Stimulated activated CD4-positive, alpha-beta T cell treated with anti-CD3 and anti-CD28 coated beads, Interleukin-2, amount 100 ng/mL, for 4 hours (primary cell): ENCODE measurements around the gene CDC14A.

Source experiments
- DNase-seq: peaks from one replicate; pipeline ENCODE4 v3.0.0-alpha.2; 2020; ENCODE audit warnings: low read depth

Gene CDC14A

GRCh38 chr1:100448366-100448765 is 96.1 kb downstream of the CDC14A start:
- DNase-seq, result no peak

GRCh38 chr1:100449477-100449876 is 97.2 kb downstream of the CDC14A start:
- DNase-seq, result no peak

- DNase-seq, result no peak
These were observed 100.3 kb downstream of the CDC14A start for GRCh38 chr1:100452641-100453040.

GRCh38 chr1:100455478-100456072 is 103.3 kb downstream of the CDC14A start:
- no peak for DNase-seq

DNA sequence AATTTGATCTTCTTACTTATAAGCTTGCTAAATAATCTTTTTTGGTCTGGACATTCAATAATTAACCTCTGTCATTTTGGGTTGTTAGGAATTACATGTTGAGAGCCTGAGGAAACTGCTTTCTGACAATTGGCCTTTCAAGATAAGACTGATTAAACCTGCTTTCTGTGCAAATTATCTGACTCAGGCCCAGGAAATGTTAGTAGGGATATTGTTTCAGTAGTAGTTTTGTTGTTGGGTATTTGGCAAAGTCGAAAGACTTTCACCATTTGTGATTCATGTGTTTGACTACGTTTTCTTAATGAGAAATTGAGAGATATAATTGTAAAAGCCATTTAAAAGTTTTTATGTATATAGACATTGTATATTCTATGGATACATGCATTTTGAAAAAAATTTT is 104.6 kb downstream of the CDC14A start:
- no peak for DNase-seq

DNA sequence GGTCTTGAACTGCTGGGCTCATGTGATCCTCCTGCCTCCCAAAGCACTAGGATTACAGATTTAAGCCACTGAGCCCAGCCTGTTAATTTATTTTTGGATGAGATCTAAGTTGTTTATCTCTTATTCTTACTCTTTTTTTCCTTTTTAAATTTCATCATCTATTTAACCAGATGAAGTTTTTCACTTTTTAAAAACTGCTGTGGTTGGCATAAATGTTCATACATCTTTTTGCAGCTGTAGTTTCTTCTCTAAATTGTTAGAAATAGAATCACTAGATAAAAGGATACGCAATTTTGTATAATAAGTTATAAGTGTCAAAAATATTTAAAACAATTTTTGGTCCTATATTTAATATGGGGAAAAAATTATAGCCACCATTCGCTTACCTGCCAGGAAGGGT is 105.4 kb downstream of the CDC14A start:
- no peak for DNase-seq

- no peak for DNase-seq
These were observed 106.5 kb downstream of the CDC14A start for GRCh38 chr1:100458661-100459357.

DNA sequence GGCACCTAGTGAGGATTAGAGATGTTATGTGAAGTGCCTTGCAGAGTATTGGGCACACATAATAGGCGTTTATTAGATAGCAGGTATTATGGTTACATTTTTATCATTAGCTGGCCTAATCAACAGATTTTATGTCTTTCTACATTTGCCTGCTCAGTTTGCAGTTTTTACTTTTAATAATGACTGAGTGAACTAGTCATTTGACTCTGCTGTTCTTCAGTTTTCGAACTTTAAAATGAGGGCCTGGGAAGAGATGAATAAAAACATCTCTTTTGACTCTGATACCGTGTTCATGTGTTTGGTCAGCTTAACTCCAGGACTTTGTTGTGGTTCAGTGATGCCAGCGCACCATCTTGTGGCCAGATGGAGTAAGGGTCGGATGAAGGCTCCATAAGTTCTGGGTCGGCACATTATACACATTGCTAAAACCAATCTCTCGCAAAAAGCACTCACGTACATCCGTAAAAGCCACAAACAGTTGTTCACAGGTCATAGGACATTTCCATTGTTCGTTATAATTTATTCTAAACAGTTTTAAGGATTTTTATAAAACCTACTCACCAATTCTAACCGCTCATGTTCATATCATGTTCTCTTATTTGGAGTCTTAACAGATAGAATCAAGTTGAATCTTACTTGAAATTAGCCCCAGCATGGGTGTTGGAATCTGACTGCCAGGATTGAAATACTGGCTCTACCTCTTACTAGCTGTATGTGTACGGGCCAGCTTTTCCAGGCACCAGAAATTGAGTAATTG is 107.2 kb downstream of the CDC14A start:
- peak; percentile 50 for DNase-seq

- no peak for DNase-seq
These were observed 108.9 kb downstream of the CDC14A start for GRCh38 chr1:100461222-100461621.

DNA sequence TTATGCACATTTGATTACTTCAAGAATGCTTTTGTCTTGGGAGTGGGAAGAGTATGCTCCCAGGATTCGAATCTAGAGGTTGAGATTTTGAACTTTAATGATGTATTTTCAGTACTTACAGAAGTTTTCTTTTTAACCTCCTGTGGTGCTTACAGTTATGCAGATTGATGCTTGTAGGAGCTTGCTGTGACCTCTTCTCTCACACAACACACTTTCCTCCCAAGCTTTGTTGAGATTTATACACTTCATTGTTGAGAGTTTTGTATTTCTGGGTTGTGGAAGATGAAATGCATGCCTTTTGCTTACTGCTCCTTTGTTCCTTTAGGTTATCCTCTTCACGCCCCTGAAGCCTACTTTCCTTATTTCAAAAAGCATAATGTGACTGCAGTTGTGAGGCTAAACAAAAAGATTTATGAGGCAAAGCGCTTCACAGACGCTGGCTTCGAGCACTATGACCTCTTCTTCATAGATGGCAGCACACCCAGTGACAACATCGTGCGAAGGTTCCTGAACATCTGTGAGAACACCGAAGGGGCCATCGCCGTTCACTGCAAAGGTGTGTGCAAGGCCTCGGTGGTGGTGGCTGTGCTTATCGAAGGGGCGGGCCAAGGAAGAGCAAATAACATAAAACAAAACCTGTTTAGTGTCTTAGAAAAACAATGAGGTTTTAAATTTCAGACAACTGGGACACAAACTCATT is 110.2 kb downstream of the CDC14A start:
- DNase-seq, result no peak

DNA sequence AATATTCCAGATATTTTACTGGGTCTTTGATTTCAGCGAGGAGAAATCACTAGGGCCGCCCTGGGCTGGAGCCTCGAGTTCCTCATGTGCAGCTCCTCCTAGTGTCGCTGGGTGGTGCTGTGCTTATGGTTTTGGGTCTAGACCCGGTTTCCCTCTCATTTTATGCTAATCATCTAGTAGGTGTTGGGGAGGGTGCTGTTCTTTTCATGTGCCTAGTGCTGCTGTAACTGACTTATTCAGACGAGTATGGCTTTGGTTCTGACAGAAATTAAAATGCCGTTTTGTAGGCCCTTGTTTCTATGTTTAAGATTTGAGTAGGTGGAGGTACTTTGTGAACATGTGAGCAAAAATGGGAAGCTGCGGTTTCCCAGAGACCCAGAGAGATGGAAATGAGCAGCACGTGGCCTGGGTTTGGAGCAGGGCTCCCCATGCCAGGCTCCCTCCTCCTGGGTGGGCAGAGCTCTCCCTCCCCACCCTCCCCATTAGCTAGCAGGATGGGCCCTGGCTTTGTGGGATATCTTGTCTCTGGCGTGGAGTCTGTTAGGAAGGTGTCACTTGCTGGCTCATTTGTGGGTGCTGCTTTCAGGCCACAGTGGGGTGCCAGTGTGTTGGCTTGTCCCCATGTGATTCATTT is 111.6 kb downstream of the CDC14A start:
- peak; percentile 26 for DNase-seq

DNA sequence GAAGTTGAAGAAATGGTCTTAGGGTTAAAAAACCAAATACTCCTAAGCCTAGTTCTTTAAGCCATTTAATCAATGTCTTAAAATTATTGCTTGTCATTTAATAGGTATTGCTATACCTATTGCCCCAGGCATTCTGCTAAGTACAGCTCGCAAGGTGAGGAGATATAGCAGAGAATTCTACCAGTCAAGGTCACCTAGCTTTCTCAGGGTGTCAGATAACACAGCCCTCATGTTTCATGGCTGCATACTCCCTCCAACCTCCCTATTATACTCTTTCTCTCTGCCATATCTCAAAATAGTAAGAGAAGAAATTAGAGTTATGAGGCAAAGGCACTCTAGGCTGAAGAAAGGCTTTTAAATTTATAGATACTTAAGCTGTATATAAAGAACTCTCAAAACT is 117.3 kb downstream of the CDC14A start:
- DNase-seq, result no peak

- no peak for DNase-seq
These were observed 122.5 kb downstream of the CDC14A start for GRCh38 chr1:100474834-100475233.

DNA sequence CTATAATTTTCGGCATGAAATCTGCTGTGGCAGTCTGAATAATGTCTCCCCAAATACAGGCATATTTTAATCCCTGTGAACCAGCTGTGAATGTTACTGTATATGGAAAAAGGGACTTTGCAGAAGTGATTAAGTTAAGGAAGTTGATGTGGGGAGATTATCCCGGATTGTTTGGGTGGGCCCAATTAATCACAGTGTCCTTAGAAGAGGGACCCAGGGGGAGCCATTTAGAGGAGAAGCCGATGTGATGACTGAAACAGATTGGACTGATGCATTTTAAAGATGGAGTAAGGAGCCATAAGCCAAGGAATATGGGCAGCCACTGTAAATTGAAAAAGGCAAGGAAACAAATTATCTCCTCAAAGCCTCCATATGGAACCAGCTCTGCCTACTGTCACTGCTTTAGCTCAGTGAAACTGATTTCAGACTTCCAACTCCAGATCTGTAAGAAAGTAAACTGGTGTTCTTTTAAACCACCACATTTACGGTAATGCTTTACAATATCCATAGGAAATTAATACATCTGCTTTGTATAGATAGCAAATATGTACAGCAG is 124.5 kb downstream of the CDC14A start:
- no peak for DNase-seq

DNA sequence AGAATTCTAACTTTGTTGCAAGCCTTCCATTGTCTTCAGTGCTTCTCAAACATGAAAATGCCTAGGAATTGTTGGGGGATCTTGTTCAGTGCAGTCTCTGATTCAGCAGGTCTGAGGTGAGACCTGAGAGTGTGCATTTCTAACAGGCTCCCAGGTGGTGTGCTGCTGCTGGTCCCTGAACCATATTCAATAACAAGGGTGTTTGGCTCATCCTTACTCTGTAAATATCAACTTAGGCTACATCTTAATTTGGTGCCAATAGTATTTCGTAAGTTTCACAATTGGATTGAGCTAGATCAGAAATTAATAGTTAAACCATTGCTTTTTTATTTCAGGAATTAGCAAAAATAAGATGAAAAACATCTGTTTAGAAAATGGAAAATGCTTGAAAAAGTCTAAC is 126.5 kb downstream of the CDC14A start:
- no peak for DNase-seq

- no peak for DNase-seq
These were observed 127.5 kb downstream of the CDC14A start for GRCh38 chr1:100479620-100480338.

DNA sequence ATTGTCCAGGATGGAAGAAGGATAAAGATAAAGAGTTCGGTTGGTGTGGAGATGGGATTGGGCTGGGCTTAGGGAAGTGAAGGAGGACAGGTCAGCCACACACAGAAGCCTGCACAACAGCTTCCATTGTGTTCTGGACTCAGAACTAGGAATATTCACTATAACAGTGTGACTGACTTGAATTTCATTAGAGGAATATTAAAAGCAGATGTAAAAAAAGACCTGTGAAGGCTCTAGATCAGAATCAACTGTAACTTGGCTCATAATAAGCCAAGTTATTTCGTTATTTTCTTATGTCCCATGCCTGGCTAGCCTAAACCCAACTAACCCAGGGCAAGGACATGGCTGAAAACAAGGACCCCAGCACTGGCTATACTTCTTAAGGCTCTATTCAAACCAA is 129.0 kb downstream of the CDC14A start:
- no peak for DNase-seq

DNA sequence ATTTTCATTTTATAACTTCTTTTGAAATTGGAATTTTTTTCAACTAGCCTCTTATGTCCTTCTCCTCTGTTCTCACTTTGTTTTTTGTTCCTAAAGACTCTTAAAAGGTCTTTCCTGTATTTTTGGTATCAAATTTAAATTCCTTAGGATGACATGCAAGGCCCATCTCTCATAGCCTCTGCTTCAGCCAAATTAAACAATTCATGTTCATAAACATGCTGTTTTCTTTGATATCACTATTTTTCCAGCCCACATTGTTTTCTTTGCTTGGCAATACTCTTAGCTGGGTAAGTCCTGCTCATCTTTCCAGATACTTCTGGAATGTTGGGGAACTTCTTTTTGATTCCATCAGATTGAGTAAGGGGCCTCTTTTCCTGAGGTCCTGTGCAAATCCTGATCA is 129.9 kb downstream of the CDC14A start:
- no peak for DNase-seq

GRCh38 chr1:100482748-100483147 is 130.4 kb downstream of the CDC14A start:
- no peak for DNase-seq

- DNase-seq, result no peak
These were observed 130.9 kb downstream of the CDC14A start for GRCh38 chr1:100483230-100483629.

- DNase-seq, result no peak
These were observed 133.6 kb downstream of the CDC14A start for GRCh38 chr1:100485855-100486258.
